GM19467 (cell line): Measurements from ENCODE around the gene OXNAD1.
"Not testable (repeated sequence)": the region's sequence is repeated elsewhere in the genome, so short reads cannot be mapped to it uniquely, and the experiment has no call there.

Experiments
- ATAC-seq: cut with Tn5 transposase; IDR thresholded peaks from one replicate; pipeline ENCODE4 v1.9.1; 2021; ENCODE audit warnings: mild to moderate bottlenecking, moderate library complexity; ENCODE audit not compliant: unreplicated experiment

The OXNAD1 gene

GRCh38 chr3:16303037-16303575, 38.1 kb downstream of the OXNAD1 start:
- ATAC-seq = no peak

DNA sequence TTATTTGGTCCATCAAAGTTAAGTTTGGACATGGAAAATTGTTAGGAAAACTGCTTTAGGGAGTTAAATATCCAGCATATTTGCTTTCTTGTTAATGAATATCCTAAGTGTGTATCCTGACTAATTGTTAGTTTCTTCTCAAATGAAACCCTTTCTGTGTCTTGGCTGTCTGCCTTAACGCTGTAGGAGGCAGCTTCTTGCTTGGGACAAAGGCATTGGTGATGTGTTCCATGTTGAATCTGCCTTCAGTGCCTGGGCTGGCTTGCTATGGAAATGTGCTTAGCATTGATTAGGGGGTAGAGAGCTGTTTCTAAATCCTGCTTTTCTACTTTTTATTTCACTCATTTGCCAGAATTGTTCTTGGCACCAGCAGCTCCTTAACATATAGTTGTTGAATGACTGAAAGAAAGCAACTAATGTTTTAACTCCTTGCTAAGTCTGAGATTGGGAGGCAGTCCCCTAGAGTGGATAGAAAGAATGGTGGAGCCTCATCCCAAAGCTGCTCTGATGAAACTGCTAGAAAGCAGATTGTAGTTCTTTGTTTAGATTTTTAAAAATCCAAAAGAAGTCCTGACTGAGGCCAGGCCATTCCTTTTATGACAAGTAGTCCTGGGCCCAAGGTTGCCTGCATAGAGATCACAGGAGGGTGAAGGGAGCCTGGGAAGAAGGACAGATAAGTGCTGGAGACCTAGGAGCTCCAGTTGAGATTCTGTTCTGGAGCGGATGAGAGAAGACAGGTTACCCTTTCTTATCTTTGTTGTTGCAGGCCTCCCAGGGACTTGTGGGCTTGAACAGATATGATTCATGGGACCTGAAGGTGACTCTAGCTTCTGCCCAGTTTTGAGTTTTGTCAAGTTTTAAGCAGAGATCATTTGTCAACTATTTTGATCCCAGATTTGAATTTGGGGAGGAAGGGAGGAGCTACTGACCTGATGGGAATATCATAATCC, 39.3 kb downstream of the OXNAD1 start:
- no peak for ATAC-seq

GRCh38 chr3:16305111-16305541, 40.1 kb downstream of the OXNAD1 start:
- ATAC-seq = no peak

GRCh38 chr3:16307832-16308531, 43.0 kb downstream of the OXNAD1 start:
- no peak for ATAC-seq

- ATAC-seq = no peak
Observed at GRCh38 chr3:16308727-16309126, 43.7 kb downstream of the OXNAD1 start.

DNA sequence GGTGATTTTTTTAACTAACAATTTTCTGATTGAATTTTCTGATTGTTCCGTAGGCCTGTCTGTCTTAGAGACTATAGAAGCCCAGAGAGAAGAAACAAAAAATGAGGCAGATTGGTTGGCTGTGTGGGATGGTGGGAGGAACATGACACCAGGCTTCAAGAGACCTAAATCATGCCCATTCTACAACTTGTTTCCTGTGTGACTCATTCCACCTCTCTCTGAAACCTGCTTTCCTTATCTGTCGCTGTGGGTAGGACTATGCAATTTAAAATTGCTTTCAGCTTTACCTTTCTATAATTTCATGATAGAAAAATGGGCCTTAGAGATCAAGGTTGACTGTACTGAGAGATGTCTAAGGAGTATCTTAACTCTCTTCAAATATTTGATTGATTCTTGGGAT, 44.5 kb downstream of the OXNAD1 start:
- ATAC-seq = peak; percentile 81

DNA sequence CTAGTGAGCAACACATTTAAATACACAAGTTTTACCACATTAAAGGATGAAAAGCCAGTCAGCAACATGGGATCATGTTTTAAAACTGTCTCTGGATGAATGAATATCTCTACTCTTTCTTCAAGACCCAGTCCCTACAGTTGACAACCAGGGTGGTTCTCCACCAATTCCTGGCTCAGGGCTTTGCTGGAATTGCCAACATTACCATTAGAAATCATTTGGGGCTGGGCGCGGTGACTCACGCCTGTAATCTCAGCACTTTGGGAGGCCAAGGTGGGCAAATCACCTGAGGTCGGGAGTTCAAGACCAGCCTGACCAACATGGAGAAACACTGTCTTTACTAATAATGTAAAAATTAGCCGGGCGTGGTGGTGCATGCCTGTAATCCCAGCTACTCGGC, 45.5 kb downstream of the OXNAD1 start:
- ATAC-seq = not testable (repeated sequence)

- peak; percentile 60 for ATAC-seq
Observed at GRCh38 chr3:16311960-16312451, 47.0 kb downstream of the OXNAD1 start.

- no peak for ATAC-seq
Observed at GRCh38 chr3:16313886-16314645, 49.1 kb downstream of the OXNAD1 start.

- ATAC-seq = no peak
Observed at GRCh38 chr3:16315623-16316022, 50.6 kb downstream of the OXNAD1 start.

DNA sequence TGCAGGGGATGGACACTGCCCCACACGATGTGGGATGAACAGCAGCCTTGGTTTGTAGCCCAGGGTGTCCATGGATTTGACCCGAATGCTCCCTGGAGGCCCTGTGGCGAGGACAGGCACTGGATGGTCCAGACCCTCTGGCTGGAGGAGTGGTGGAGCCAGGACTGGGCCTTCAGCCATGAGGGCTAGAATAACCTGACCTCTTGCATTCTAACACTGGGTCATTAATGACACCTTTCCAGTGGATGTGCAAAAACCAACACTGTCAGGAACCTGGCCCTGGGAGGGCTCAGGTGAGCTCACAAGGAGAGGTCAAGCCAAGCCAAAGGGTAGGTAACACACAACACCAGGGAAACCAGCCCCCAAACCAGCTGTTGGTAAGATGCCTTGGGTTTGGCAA, 51.4 kb downstream of the OXNAD1 start:
- no peak for ATAC-seq

DNA sequence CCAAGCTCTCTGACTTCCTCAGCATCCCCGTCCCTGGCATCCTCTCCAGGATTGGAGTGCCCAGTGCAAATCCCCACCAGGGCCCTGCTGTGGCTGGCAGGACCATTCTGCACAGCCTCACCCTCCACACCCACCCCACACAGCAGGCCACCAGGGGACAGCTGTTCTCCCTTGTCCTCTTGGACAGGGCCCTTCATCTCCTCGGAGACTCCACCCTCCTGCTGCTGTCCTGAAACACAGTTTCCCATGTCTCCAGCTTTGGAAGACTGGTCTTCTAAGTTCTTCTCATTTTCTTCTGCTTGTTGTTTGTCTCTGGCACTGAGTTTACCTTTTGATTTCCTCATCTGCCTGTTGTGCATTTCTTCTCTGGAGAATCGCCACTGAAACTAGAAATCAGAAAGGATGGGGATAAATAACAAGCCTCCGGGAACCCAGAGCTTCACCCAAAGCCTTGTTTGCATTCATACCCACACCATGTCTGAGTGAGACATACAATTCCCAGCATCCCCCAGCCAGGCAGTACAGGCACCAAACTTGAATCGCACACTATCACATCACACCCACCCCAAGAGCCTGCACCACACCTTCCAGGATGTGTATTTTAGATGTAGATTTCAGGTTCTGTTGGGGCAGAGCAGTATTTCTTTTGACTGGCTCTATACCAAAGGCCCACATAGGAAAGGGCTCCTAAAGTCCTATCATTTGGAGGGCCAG, 52.0 kb downstream of the OXNAD1 start:
- no peak for ATAC-seq

- ATAC-seq = no peak
Observed at GRCh38 chr3:16317561-16317945, 52.5 kb downstream of the OXNAD1 start.

DNA sequence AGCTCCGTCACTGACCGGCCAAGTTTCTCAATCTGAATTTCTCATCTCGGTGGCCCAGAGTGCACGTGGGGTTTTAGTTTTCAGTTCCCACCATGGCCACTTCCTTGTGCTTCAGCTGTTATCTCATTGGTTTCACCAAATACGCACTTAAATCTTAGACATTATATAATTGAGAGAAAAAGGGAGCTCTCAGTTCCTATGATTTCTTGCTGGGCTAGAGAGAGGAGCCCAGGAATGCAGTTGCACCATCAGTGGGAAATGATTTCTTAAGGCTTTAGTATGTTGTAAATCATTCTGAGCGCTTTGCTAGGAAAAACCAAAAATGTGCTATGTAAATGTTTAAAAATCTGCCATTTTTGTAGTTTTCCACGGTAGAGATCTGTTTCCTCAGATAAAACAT, 53.2 kb downstream of the OXNAD1 start:
- ATAC-seq = no peak

GRCh38 chr3:16319307-16319706, 54.3 kb downstream of the OXNAD1 start:
- ATAC-seq = no peak

- no peak for ATAC-seq
Observed at GRCh38 chr3:16319723-16320122, 54.7 kb downstream of the OXNAD1 start.

- ATAC-seq = no peak
Observed at GRCh38 chr3:16320711-16321110, 55.7 kb downstream of the OXNAD1 start.

DNA sequence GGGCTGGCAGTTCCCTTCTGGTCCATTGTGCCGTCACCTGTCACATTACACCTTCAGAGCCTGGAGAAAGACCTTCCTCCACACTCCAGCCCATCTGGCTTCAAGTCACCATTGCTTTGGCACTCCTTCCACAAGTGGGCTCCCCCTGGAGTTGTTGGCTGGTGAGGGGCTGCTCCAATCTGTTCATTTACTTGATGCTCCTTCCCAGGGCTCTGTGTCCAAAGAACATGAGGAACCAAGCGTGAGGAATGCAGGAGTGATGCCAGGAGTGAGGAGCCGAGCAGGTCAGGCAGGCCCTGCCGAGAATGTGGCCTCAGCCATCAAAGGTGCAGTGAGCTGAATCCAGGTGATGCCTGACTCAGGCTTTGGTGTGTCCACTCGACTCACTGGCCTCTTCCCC, 57.2 kb downstream of the OXNAD1 start:
- no peak for ATAC-seq

- no peak for ATAC-seq
Observed at GRCh38 chr3:16323737-16324136, 58.7 kb downstream of the OXNAD1 start.

DNA sequence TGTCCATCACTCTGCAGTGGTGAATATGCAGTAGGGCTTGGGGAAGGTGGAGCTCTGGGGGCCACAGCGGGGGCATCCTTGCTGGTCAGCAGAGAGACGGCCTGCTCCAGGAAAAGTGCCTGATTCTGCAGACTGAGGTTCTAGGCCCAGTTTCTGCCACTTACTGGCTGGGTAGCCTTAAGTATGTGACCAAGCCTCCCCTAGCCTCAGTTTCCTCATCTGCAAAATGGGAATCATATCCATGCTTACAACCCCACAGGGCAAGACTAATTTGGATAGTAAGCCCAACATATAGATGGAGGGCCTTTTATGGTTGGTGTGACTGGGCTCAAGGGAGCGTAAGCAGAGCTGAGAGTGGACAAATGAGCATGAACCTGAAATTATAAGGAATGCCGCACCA, 60.8 kb downstream of the OXNAD1 start:
- no peak for ATAC-seq
